Calu3 (cell line): ENCODE measurements around the gene PRKCG. TPM values are rescaled to one million over a fixed set of nuclear protein-coding genes. Genes with fewer than 3 reads are reported as not detected.

Experiments used
- BruUV-seq: library from RNA; stranded (reverse); fragments of 400-500 nt; replicated peaks from 2 replicates; lab custom pipeline; 2021; lab: Mats Ljungman, UMichigan
- CTCF ChIA-PET: fragments of 300-600 bp; sonication (Branson Sonifier 250); formaldehyde crosslinking; loops from one replicate; lab custom pipeline; 2022; ENCODE audit warnings: antibody characterized with exemption; lab: Charles Lee
- DNase-seq: peaks from one replicate; pipeline ENCODE4 v3.0.0; 2022
- H3K27ac Mint-ChIP-seq: one replicate; pipeline ENCODE4 v1.8.0; 2022; ENCODE audit warnings: mixed read lengths; ENCODE audit not compliant: unreplicated experiment
- H3K27me3 Mint-ChIP-seq: one replicate; pipeline ENCODE4 v1.8.0; 2022; ENCODE audit warnings: mixed read lengths; ENCODE audit not compliant: unreplicated experiment
- H3K36me3 Mint-ChIP-seq: one replicate; pipeline ENCODE4 v1.8.0; 2022; ENCODE audit warnings: mild to moderate bottlenecking, moderate library complexity, mixed read lengths; ENCODE audit not compliant: insufficient read depth, unreplicated experiment
- H3K4me1 Mint-ChIP-seq: one replicate; pipeline ENCODE4 v1.8.0; 2022; ENCODE audit warnings: mild to moderate bottlenecking, low read depth, mixed read lengths; ENCODE audit not compliant: unreplicated experiment
- H3K4me3 Mint-ChIP-seq: one replicate; pipeline ENCODE4 v1.8.0; 2022; ENCODE audit warnings: mild to moderate bottlenecking, low read depth, moderate library complexity, mixed read lengths; ENCODE audit not compliant: unreplicated experiment
- H3K9me3 Mint-ChIP-seq: one replicate; pipeline ENCODE4 v1.8.0; 2022; ENCODE audit warnings: low read depth, mixed read lengths; ENCODE audit not compliant: unreplicated experiment
- CTCF ChIP-seq: fragments of 200-600 bp; IDR thresholded peaks from one replicate; pipeline ENCODE4 v1.8.0; 2022; ENCODE audit warnings: antibody characterized with exemption; ENCODE audit not compliant: unreplicated experiment
- intact Hi-C: fragments of 100-400 bp; cut with micrococcal nuclease; formaldehyde crosslinking; loops from one replicate; pipeline ENCODE4 v1.10.0; 2022; ENCODE audit not compliant: unreplicated experiment
- total RNA-seq: library from RNA; stranded (reverse); gene quantifications from 2 replicates; pipeline ENCODE4 v1.2.3, GENCODE V29; 2022

Gene PRKCG
- total RNA-seq, 1 experiment from 2014 or later, result 59.6 TPM

- Mint-ChIP-seq H3K9me3 (no peaks in the 10 kb centered on the region), H3K4me1 (peaks cover 37% of the 10 kb centered on the region), H3K27me3 (peaks cover 12% of the 10 kb centered on the region), H3K27ac (no peak overlapping the region), H3K4me3 (no peak overlapping the region), H3K36me3 (peaks cover 50% of the 10 kb centered on the region)
- intact Hi-C loops, result no loop called here
- DNase-seq, result peak; percentile 67
- no TSS peak for BruUV-seq
- TF ChIP-seq CTCF, result no peak
- CTCF ChIA-PET, result interaction anchor here (0.7 kb wide), 1 partner anchor 127 kb away, joined by 4 read pairs; no protein-coding TSS in a partner anchor
These were observed 21.2 kb downstream of the PRKCG start for GRCh38 chr19:53903055-53903680.

- TF ChIP-seq CTCF, result no peak
- peaks cover 35% of the 10 kb centered on the region for H3K36me3 Mint-ChIP-seq
- DNase-seq, result peak; percentile 45
- peak overlapping the region; percentile 18 for H3K27ac Mint-ChIP-seq
- TSS peak; percentile 39 for BruUV-seq
- peaks cover 30% of the 10 kb centered on the region for H3K27me3 Mint-ChIP-seq
- H3K9me3 Mint-ChIP-seq, result no peaks in the 10 kb centered on the region
- CTCF ChIA-PET, result interaction anchor here (0.6 to 1.4 kb wide), 6 partner anchors 39 to 125 kb away, joined by 3 to 15 read pairs (median 6); no protein-coding TSS in a partner anchor
- intact Hi-C loops, result loop anchor here (5.0 kb wide), 2 partner anchors 77 to 117 kb away; no protein-coding TSS in a partner anchor
- peaks cover 53% of the 10 kb centered on the region for H3K4me1 Mint-ChIP-seq
- no peak overlapping the region for H3K4me3 Mint-ChIP-seq
These were observed 22.9 kb downstream of the PRKCG start for GRCh38 chr19:53904909-53905308.

GRCh38 chr19:53905787-53906186, 23.8 kb downstream of the PRKCG start:
- intact Hi-C loops, result loop anchor here (5.0 kb wide), 2 partner anchors 77 to 117 kb away; no protein-coding TSS in a partner anchor
- no peak for TF ChIP-seq CTCF
- no peak for DNase-seq
- Mint-ChIP-seq H3K27me3 (peaks cover 38% of the 10 kb centered on the region), H3K4me3 (no peak overlapping the region), H3K27ac (peak overlapping the region; percentile 18), H3K4me1 (peaks cover 57% of the 10 kb centered on the region), H3K9me3 (no peaks in the 10 kb centered on the region), H3K36me3 (peaks cover 35% of the 10 kb centered on the region)
- CTCF ChIA-PET, result interaction anchor here (1.5 kb wide), 1 partner anchor 124 kb away, joined by 5 read pairs; no protein-coding TSS in a partner anchor
- BruUV-seq, result no TSS peak

GRCh38 chr19:53906211-53907192, 24.5 kb downstream of the PRKCG start:
- peak; percentile 97 for TF ChIP-seq CTCF
- CTCF ChIA-PET, result interaction anchor here (0.6 to 1.5 kb wide), 2 partner anchors 123 to 124 kb away, joined by 5 to 8 read pairs; no protein-coding TSS in a partner anchor
- H3K9me3 Mint-ChIP-seq, result no peaks in the 10 kb centered on the region
- peak overlapping the region; percentile 14 for H3K4me3 Mint-ChIP-seq
- BruUV-seq, result TSS peak; percentile 85
- peaks cover 57% of the 10 kb centered on the region for H3K4me1 Mint-ChIP-seq
- DNase-seq, result peak; percentile 86
- intact Hi-C loops, result loop anchor here (5.0 kb wide), 2 partner anchors 76 to 116 kb away; no protein-coding TSS in a partner anchor
- peaks cover 45% of the 10 kb centered on the region for H3K27me3 Mint-ChIP-seq
- peaks cover 27% of the 10 kb centered on the region for H3K36me3 Mint-ChIP-seq
- H3K27ac Mint-ChIP-seq, result peak overlapping the region; percentile 29
